ENCODE data around the gene SUSD1. TPM values are rescaled to one million over a fixed set of nuclear protein-coding genes. Genes with fewer than 3 reads are reported as not detected.
A peak's percentile ranks its signal among the peaks of the same experiment; 100 is the strongest.

SUSD1 gene
- total RNA-seq, 2 experiments from 2014 or later, result 3.2 to 3.6 TPM

DNA sequence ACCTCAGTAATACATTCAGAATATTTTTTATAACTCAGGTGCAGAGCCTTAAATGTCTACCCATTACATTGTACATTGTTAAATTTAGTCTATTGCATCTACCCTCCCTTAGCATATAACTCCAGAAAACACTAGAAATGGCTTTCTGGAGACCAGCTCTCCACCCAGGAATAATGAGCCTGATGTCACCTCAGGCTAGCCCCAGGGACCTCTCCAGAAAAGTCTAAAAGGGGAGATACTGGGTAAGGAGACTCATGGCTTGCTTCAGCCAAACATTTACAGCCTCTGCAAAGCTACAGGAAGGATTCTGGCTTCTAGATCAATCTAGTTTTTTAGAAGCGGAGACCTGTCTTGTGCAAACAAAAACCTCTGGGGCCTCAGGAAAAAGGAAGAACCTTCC, 13.8 kb upstream of the SUSD1 start:
- peaks cover 3% of the 10 kb centered on the region for H3K4me1 Mint-ChIP-seq (ENCODE audit: low read depth)
- no peak overlapping the region for H3K27ac Mint-ChIP-seq
- ChIA-PET POLR2A (interaction anchor here (0.6 kb wide), 1 partner anchor 592 kb away, joined by 4 read pairs; no protein-coding TSS in a partner anchor), CTCF (interaction anchor here (0.6 kb wide), 1 partner anchor 76 kb away, joined by 3 read pairs; no protein-coding TSS in a partner anchor)
- no peak for DNase-seq
- H3K36me3 Mint-ChIP-seq, result peaks cover 1% of the 10 kb centered on the region
- no peaks in the 10 kb centered on the region for H3K27me3 Mint-ChIP-seq
- intact Hi-C loops (cut with micrococcal nuclease), result no loop called here
- H3K9me3 Mint-ChIP-seq, result peaks cover 3% of the 10 kb centered on the region
- no peak overlapping the region for H3K4me3 Mint-ChIP-seq

DNA sequence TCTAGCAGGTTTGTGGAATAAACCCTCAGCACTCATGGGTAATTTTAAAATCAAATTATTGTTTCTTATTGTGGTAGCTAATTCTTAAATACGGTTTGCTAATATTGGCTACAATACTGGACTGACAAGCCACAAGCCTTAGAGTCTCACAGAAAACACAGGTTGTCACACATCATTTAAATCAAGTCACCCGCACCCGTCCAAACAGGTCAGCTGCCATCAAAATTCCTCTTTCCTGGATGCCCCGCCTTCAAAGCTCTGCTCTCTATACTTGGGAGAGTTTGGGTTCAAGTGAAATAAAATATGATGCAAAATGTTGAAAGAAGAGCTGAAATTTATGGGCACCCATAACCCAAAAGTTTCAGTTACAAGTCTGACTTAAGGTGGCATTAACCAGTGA, 12.3 kb upstream of the SUSD1 start:
- Mint-ChIP-seq H3K36me3 (peaks cover 1% of the 10 kb centered on the region), H3K27me3 (no peaks in the 10 kb centered on the region), H3K27ac (no peak overlapping the region), H3K4me1 (ENCODE audit: low read depth) (peaks cover 3% of the 10 kb centered on the region), H3K9me3 (peaks cover 11% of the 10 kb centered on the region), H3K4me3 (no peak overlapping the region)
- intact Hi-C loops (cut with micrococcal nuclease), result no loop called here
- no peak for DNase-seq
- ChIA-PET POLR2A (interaction anchor here (0.6 kb wide), 1 partner anchor 11 kb away, joined by 3 read pairs; no protein-coding TSS in a partner anchor), CTCF (no interaction called here)

DNA sequence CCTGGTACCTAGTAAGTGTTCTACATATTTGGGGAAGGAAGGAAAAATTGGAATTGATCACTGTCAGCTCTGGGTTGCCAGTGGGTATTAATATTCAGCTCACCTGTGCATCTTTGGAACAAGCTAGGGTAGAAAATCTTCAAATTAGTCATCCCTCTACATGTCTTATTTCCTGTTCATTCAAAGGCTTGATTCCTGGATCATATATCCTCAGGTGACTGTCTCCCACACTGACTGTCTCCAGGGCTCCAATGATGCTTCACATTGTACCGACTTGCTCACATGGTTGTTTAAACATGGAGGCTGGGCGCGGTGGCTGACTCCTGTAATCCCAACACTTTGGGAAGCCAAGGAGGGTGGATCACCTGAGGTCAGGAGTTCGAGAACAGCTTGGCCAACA, 11.6 kb upstream of the SUSD1 start:
- peaks cover 3% of the 10 kb centered on the region for H3K36me3 Mint-ChIP-seq

DNA sequence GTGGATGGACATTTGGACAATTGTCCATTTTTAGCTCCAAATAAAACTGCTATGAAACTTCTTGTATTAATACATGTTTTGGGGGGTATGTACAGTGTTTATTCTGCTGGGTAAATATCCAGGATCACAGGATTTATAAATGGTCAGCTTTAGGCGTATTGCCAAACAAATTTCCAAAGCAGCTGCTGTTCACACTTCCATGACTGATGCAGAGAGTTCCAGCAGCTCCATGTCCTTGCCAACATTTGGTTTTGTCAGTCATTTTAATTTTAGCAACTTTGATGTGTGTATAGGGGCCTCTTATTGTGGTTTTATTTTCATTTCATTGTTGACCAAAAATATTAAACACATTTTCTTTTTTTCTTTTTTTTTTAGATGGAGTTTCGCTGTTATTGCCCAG, 9.8 kb upstream of the SUSD1 start:
- Mint-ChIP-seq H3K27ac (no peak overlapping the region), H3K4me1 (ENCODE audit: low read depth) (peaks cover 19% of the 10 kb centered on the region), H3K27me3 (no peaks in the 10 kb centered on the region), H3K9me3 (peaks cover 10% of the 10 kb centered on the region), H3K4me3 (no peak overlapping the region), H3K36me3 (peaks cover 2% of the 10 kb centered on the region)
- intact Hi-C loops (cut with micrococcal nuclease), result loop anchor here (5.0 kb wide), 1 partner anchor 88 kb away; no protein-coding TSS in a partner anchor
- CTCF ChIA-PET, result interaction anchor here (0.6 kb wide), 1 partner anchor 174 kb away, joined by 3 read pairs; no protein-coding TSS in a partner anchor
- POLR2A ChIA-PET, result interaction anchor here (0.6 kb wide), 1 partner anchor 14 kb away, joined by 3 read pairs; no protein-coding TSS in a partner anchor
- DNase-seq, result no peak

More for the DNA sequence above, 11.6 kb upstream of the SUSD1 start:
- POLR2A ChIA-PET, result no interaction called here
- Mint-ChIP-seq H3K27ac (no peak overlapping the region), H3K4me1 (ENCODE audit: low read depth) (peaks cover 4% of the 10 kb centered on the region), H3K27me3 (no peaks in the 10 kb centered on the region), H3K4me3 (no peak overlapping the region), H3K9me3 (peaks cover 13% of the 10 kb centered on the region)
- CTCF ChIA-PET, result no interaction called here
- no peak for DNase-seq
- intact Hi-C loops (cut with micrococcal nuclease), result no loop called here

GRCh38 chr9:112184221-112184620, 9.1 kb upstream of the SUSD1 start:
- ChIA-PET CTCF (interaction anchor here (0.6 kb wide), 1 partner anchor 175 kb away, joined by 3 read pairs; no protein-coding TSS in a partner anchor), POLR2A (interaction anchor here (0.6 kb wide), 1 partner anchor 14 kb away, joined by 3 read pairs; no protein-coding TSS in a partner anchor)
- H3K27ac Mint-ChIP-seq, result no peak overlapping the region

DNA sequence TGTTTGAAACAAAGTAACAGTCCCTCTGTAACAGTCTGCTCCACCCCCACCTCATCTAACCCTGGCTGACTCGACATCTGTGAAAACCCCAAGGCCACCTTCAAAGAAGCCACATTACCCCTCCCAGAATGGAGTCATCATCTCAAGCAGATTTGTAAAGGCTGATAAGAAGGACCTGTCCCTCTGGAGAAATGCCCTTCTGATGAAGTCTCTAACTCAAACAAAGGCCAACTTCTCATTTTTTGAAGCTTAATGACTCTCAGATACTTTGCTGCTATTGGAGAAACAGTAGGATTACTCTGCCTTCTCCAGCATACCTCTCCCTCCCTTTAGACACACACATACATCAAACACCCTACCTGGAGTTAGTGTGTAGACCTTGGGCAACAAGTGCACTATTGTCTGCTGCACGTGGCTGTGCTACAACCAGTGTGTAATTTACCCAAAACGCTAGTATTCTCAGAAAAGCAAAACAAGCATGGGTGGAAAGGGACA, 5.3 kb upstream of the SUSD1 start:
- intact Hi-C loops (cut with micrococcal nuclease), result loop anchor here (2.0 to 5.0 kb wide), 2 partner anchors 38 to 83 kb away; no protein-coding TSS in a partner anchor
- Mint-ChIP-seq H3K36me3 (peaks cover 2% of the 10 kb centered on the region), H3K9me3 (peaks cover 10% of the 10 kb centered on the region), H3K4me1 (ENCODE audit: low read depth) (peaks cover 36% of the 10 kb centered on the region), H3K27ac (peak overlapping the region; percentile 40), H3K4me3 (peak overlapping the region; percentile 6), H3K27me3 (peaks cover 5% of the 10 kb centered on the region)
- peak; percentile 74 for DNase-seq
- CTCF ChIA-PET, result no interaction called here
- POLR2A ChIA-PET, result interaction anchor here (0.9 kb wide), 1 partner anchor 199 kb away, joined by 3 read pairs; the partner anchor contains the start of gene HSDL2

More at GRCh38 chr9:112184221-112184620, 9.1 kb upstream of the SUSD1 start:
- H3K4me1 Mint-ChIP-seq (ENCODE audit: low read depth), result peaks cover 23% of the 10 kb centered on the region
- peaks cover 10% of the 10 kb centered on the region for H3K9me3 Mint-ChIP-seq
- H3K27me3 Mint-ChIP-seq, result no peaks in the 10 kb centered on the region
- intact Hi-C loops (cut with micrococcal nuclease), result loop anchor here (5.0 kb wide), 1 partner anchor 87 kb away; no protein-coding TSS in a partner anchor
- H3K36me3 Mint-ChIP-seq, result peaks cover 2% of the 10 kb centered on the region
- no peak overlapping the region for H3K4me3 Mint-ChIP-seq
- no peak for DNase-seq

GRCh38 chr9:112179816-112180215, 4.7 kb upstream of the SUSD1 start:
- H3K27ac Mint-ChIP-seq, result no peak overlapping the region
- H3K4me1 Mint-ChIP-seq (ENCODE audit: low read depth), result peaks cover 38% of the 10 kb centered on the region
- CTCF ChIA-PET, result no interaction called here
- DNase-seq, result no peak
- H3K9me3 Mint-ChIP-seq, result peaks cover 10% of the 10 kb centered on the region
- H3K4me3 Mint-ChIP-seq, result no peak overlapping the region
- peaks cover 2% of the 10 kb centered on the region for H3K36me3 Mint-ChIP-seq
- intact Hi-C loops (cut with micrococcal nuclease), result loop anchor here (2.0 to 5.0 kb wide), 2 partner anchors 39 to 83 kb away; no protein-coding TSS in a partner anchor
- POLR2A ChIA-PET, result no interaction called here
- H3K27me3 Mint-ChIP-seq, result peaks cover 8% of the 10 kb centered on the region

GRCh38 chr9:112176524-112176923, 1.4 kb upstream of the SUSD1 start:
- ChIA-PET CTCF (interaction anchor here (0.9 to 1.6 kb wide), 2 partner anchors 19 to 157 kb away, joined by 5 to 7 read pairs; partner anchors contain the start of gene PTBP3), POLR2A (interaction anchor here (1.2 kb wide), 2 partner anchors 11 to 203 kb away, joined by 3 read pairs; no protein-coding TSS in a partner anchor)
- no peak overlapping the region for H3K4me3 Mint-ChIP-seq
- peak; percentile 22 for DNase-seq
- intact Hi-C loops (cut with micrococcal nuclease), result no loop called here
- H3K9me3 Mint-ChIP-seq, result no peaks in the 10 kb centered on the region
- peaks cover 8% of the 10 kb centered on the region for H3K27me3 Mint-ChIP-seq
- H3K36me3 Mint-ChIP-seq, result peaks cover 3% of the 10 kb centered on the region
- H3K27ac Mint-ChIP-seq, result peak overlapping the region; percentile 0
- peaks cover 53% of the 10 kb centered on the region for H3K4me1 Mint-ChIP-seq (ENCODE audit: low read depth)

DNA sequence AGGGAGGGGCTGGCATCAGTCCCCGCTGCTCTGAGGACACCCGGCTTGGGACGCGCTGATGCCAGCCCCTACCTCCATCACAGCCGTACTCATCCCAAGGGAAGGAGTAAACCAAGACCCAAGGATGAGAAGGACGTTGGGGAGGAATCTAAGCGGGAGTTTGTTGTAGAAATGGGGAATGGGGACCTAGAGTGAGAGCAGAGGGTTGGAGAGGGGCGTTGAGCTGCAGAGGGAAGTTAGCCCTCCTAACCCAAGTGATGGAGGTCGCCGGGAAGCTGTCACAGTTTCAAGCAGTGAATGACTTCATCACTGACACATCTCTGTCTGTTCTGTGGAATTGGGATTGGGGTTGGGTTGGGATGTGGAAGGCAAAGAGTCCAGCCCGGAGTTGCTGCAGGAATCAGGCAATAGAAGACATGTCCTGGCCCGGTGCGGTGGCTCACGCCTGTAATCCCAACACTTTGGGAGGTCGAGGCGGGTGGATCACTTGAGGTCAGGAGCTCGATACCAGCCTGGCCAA, 759 bp upstream of the SUSD1 start:
- Mint-ChIP-seq H3K9me3 (no peaks in the 10 kb centered on the region), H3K27me3 (peaks cover 8% of the 10 kb centered on the region), H3K4me3 (peak overlapping the region; percentile 55), H3K36me3 (peaks cover 3% of the 10 kb centered on the region), H3K27ac (no peak overlapping the region), H3K4me1 (ENCODE audit: low read depth) (peaks cover 46% of the 10 kb centered on the region)
- no peak for DNase-seq
- ChIA-PET CTCF (interaction anchor here (1.0 to 1.6 kb wide), 2 partner anchors 19 to 158 kb away, joined by 3 to 7 read pairs; partner anchors contain the start of gene PTBP3), POLR2A (interaction anchor here (1.2 kb wide), 2 partner anchors 12 to 203 kb away, joined by 3 read pairs; no protein-coding TSS in a partner anchor)
- intact Hi-C loops (cut with micrococcal nuclease), result no loop called here

GRCh38 chr9:112174222-112174964, 704 bp downstream of the SUSD1 start:
- ChIA-PET CTCF (interaction anchor here (0.7 to 1.1 kb wide), 4 partner anchors 81 to 205 kb away, joined by 3 to 4 read pairs (median 4); partner anchors contain the start of genes HSDL2 and PTBP3), POLR2A (interaction anchor here (0.7 to 1.4 kb wide), 4 partner anchors 12 to 204 kb away, joined by 3 to 5 read pairs (median 4); partner anchors contain the start of gene PTBP3)
- Mint-ChIP-seq H3K27me3 (peaks cover 8% of the 10 kb centered on the region), H3K9me3 (no peaks in the 10 kb centered on the region), H3K36me3 (peaks cover 3% of the 10 kb centered on the region), H3K4me1 (ENCODE audit: low read depth) (peaks cover 40% of the 10 kb centered on the region), H3K27ac (peak overlapping the region; percentile 84), H3K4me3 (peak overlapping the region; percentile 80)
- intact Hi-C loops (cut with micrococcal nuclease), result loop anchor here (1.0 to 5.0 kb wide), 4 partner anchors 153 to 277 kb away; partner anchors contain the start of genes PTBP3 and UGCG
- DNase-seq, result peak; percentile 88

GRCh38 chr9:112173489-112174221, 1.4 kb downstream of the SUSD1 start:
- peak overlapping the region; percentile 84 for H3K27ac Mint-ChIP-seq
- CTCF ChIA-PET, result interaction anchor here (0.7 to 1.1 kb wide), 3 partner anchors 160 to 206 kb away, joined by 3 to 4 read pairs (median 3); partner anchors contain the start of genes HSDL2 and PTBP3
- DNase-seq, result no peak
- peaks cover 48% of the 10 kb centered on the region for H3K4me1 Mint-ChIP-seq (ENCODE audit: low read depth)
- POLR2A ChIA-PET, result interaction anchor here (0.7 to 1.4 kb wide), 3 partner anchors 11 to 205 kb away, joined by 3 to 5 read pairs (median 4); partner anchors contain the start of gene PTBP3
- intact Hi-C loops (cut with micrococcal nuclease), result loop anchor here (1.0 to 5.0 kb wide), 4 partner anchors 154 to 276 kb away; partner anchors contain the start of genes PTBP3 and UGCG
- H3K4me3 Mint-ChIP-seq, result peak overlapping the region; percentile 80
- peaks cover 3% of the 10 kb centered on the region for H3K36me3 Mint-ChIP-seq
- H3K27me3 Mint-ChIP-seq, result peaks cover 8% of the 10 kb centered on the region
- H3K9me3 Mint-ChIP-seq, result no peaks in the 10 kb centered on the region
